ENCODE measurements around the gene STAP1. TPM values are rescaled to one million over a fixed set of nuclear protein-coding genes. Genes with fewer than 3 reads are reported as not detected.

Gene STAP1
- total and polyA plus RNA-seq, 4 donors: 0.39 to 2.4 (median 0.56) TPM

- TF ChIP-seq, protein P1, sequence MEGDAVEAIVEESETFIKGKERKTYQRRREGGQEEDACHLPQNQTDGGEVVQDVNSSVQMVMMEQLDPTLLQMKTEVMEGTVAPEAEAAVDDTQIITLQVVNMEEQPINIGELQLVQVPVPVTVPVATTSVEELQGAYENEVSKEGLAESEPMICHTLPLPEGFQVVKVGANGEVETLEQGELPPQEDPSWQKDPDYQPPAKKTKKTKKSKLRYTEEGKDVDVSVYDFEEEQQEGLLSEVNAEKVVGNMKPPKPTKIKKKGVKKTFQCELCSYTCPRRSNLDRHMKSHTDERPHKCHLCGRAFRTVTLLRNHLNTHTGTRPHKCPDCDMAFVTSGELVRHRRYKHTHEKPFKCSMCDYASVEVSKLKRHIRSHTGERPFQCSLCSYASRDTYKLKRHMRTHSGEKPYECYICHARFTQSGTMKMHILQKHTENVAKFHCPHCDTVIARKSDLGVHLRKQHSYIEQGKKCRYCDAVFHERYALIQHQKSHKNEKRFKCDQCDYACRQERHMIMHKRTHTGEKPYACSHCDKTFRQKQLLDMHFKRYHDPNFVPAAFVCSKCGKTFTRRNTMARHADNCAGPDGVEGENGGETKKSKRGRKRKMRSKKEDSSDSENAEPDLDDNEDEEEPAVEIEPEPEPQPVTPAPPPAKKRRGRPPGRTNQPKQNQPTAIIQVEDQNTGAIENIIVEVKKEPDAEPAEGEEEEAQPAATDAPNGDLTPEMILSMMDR (IDR thresholded peaks at IDR 0.05; ENCODE audit: control extremely low read depth, extremely low read depth): no peak
- Histone ChIP-seq H3K9me3 (ENCODE audit: control insufficient read depth in 4 of 4, insufficient read depth in 3 of 4, low read length in 3 of 4) (peaks cover 0 to 4% (median 0%) of the 10 kb centered on the region in 4 donors), H3K4me3 (no peak overlapping the region), H3K27me3 (ENCODE audit: control insufficient read depth in 3 of 3, insufficient read depth in 3 of 3, low read length in 2 of 3) (no peaks in the 10 kb centered on the region), H3K4me1 (ENCODE audit: control insufficient read depth in 5 of 5, insufficient read depth in 5 of 5, low read length in 5 of 5) (no peaks in the 10 kb centered on the region), H3K9ac (ENCODE audit: insufficient read depth in 1 of 2, low read length in 2 of 2) (no peak overlapping the region), H3K36me3 (ENCODE audit: control insufficient read depth in 4 of 4, insufficient read depth in 4 of 4, low read length in 4 of 4) (no peaks in the 10 kb centered on the region), H3K27ac (ENCODE audit: low read depth in 1 of 2, low read length in 1 of 2) (no peak overlapping the region)
- no peak for ATAC-seq (ENCODE audit: insufficient read depth, low FRiP score)
- 84 to 95% methylated on average over 2 of the region's 2 CpGs for WGBS, 2 donors
- DNase-seq: no peak
Measured at GRCh38 chr4:67604029-67604381, 45.5 kb downstream of the STAP1 start.

DNA sequence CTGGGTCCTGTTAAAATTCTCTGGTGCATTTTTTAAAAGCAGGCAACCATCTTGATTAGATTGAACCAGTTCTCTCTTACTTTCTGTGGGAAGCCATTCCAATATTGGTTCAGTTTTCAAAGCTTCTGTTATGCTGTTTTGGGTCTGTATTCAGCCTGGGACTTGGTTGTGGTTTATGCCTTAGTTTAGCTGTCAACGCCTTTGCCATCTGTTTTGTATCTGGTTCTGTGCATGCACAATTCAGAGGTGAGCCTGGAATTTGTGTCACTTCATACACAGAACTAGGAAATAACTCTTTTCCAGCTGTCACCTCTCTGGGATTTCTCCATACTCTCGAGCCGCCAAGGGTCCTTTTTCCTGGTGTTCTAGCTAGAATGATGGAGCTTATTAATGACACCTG lies 46.2 kb downstream of the STAP1 start:
- Histone ChIP-seq H3K4me3 (no peak overlapping the region), H3K9me3 (ENCODE audit: control insufficient read depth in 4 of 4, insufficient read depth in 3 of 4, low read length in 3 of 4) (peaks cover 0 to 4% (median under 1%) of the 10 kb centered on the region in 4 donors), H3K4me1 (ENCODE audit: control insufficient read depth in 5 of 5, insufficient read depth in 5 of 5, low read length in 5 of 5) (no peaks in the 10 kb centered on the region), H3K36me3 (ENCODE audit: control insufficient read depth in 4 of 4, insufficient read depth in 4 of 4, low read length in 4 of 4) (no peaks in the 10 kb centered on the region), H3K27ac (ENCODE audit: low read depth in 1 of 2, low read length in 1 of 2) (no peak overlapping the region), H3K9ac (ENCODE audit: insufficient read depth in 1 of 2, low read length in 2 of 2) (no peak overlapping the region), H3K27me3 (ENCODE audit: control insufficient read depth in 3 of 3, insufficient read depth in 3 of 3, low read length in 2 of 3) (no peaks in the 10 kb centered on the region)
- DNase-seq (no peak), ATAC-seq (ENCODE audit: insufficient read depth, low FRiP score) (no peak)
- TF ChIP-seq, protein P1 (IDR thresholded peaks at IDR 0.05; ENCODE audit: control extremely low read depth, extremely low read depth): no peak
- 87 to 89% methylated on average over 3 of the region's 3 CpGs for WGBS, 2 donors

- Histone ChIP-seq H3K27me3 (ENCODE audit: control insufficient read depth in 3 of 3, insufficient read depth in 3 of 3, low read length in 2 of 3) (no peaks in the 10 kb centered on the region), H3K9ac (ENCODE audit: insufficient read depth in 1 of 2, low read length in 2 of 2) (no peak overlapping the region), H3K27ac (ENCODE audit: low read depth in 1 of 2, low read length in 1 of 2) (no peak overlapping the region), H3K4me3 (no peak overlapping the region), H3K4me1 (ENCODE audit: control insufficient read depth in 5 of 5, insufficient read depth in 5 of 5, low read length in 5 of 5) (no peaks in the 10 kb centered on the region), H3K9me3 (ENCODE audit: control insufficient read depth in 4 of 4, insufficient read depth in 3 of 4, low read length in 3 of 4) (peaks cover 0 to 4% (median 1%) of the 10 kb centered on the region in 4 donors), H3K36me3 (ENCODE audit: control insufficient read depth in 4 of 4, insufficient read depth in 4 of 4, low read length in 4 of 4) (peaks cover 0 to 2% (median 0%) of the 10 kb centered on the region in 4 donors)
- WGBS, 2 donors: 93 to 94% methylated on average over 4 of the region's 4 CpGs
- DNase-seq: no peak
- TF ChIP-seq, protein P1 (IDR thresholded peaks at IDR 0.05; ENCODE audit: control extremely low read depth, extremely low read depth): no peak
- no peak for ATAC-seq (ENCODE audit: insufficient read depth, low FRiP score)
Measured at GRCh38 chr4:67608027-67608426, 49.5 kb downstream of the STAP1 start.

GRCh38 chr4:67614186-67614585 lies 55.7 kb downstream of the STAP1 start:
- WGBS, 2 donors: 96 to 98% methylated on average over 4 of the region's 4 CpGs
- DNase-seq (no peak), ATAC-seq (ENCODE audit: insufficient read depth, low FRiP score) (no peak)
- TF ChIP-seq, protein P1 (IDR thresholded peaks at IDR 0.05; ENCODE audit: control extremely low read depth, extremely low read depth): no peak
- Histone ChIP-seq H3K27me3 (ENCODE audit: control insufficient read depth in 3 of 3, insufficient read depth in 3 of 3, low read length in 2 of 3) (no peaks in the 10 kb centered on the region), H3K4me1 (ENCODE audit: control insufficient read depth in 5 of 5, insufficient read depth in 5 of 5, low read length in 5 of 5) (no peaks in the 10 kb centered on the region), H3K4me3 (no peak overlapping the region), H3K9me3 (ENCODE audit: control insufficient read depth in 4 of 4, insufficient read depth in 3 of 4, low read length in 3 of 4) (peaks cover 0 to 4% (median 1%) of the 10 kb centered on the region in 4 donors), H3K27ac (ENCODE audit: low read depth in 1 of 2, low read length in 1 of 2) (no peak overlapping the region), H3K36me3 (ENCODE audit: control insufficient read depth in 4 of 4, insufficient read depth in 4 of 4, low read length in 4 of 4) (peaks cover 3 to 10% (median 6%) of the 10 kb centered on the region in 4 donors), H3K9ac (ENCODE audit: insufficient read depth in 1 of 2, low read length in 2 of 2) (no peak overlapping the region)

Data from lung (tissue), 12 donors.